ENCODE results near the gene VSTM2L. TPM values are rescaled to one million over a fixed set of nuclear protein-coding genes. Genes with fewer than 3 reads are reported as not detected.

The VSTM2L gene
- total RNA-seq, 2 experiments from 2014 or later = not detected

DNA sequence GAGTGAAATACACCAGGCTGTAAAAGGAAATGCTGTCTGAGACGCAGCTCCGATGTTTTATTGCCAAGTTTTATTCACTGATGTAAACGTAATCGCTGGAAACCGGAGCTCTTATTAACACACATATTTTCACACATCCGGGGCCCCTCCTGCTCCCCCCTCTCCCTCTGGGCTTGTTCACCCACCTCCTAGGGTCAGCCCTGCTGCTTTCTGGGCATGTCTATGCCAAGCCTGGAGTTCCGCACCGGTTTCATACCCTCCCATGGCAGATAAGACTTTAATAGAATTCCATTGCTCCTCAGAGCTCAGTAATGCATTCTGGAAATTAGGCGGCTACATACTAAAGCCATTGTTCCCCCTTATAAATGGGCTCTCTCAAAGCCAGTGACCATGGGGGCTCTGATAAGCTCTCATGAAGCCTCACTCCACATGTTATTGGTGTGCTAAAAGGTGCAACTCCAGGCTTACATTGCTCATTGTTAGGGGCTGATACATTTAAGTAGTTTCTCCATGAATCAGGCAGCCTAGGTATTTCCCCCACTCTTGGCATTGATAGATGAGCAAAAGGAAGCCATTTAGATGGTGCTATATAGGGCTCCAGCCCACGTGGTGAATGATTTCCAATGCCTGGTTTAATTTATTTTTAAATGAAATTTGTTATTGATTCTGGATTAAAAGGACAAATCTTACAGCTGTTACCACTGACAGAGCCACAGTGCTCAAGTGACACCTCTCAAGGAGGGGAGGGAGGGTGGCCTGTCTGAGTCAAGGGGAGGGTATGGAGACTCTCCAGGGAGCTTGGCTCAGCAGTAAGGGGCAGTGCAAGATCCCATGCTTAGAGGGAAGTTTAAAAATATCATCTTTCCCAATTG, 4.5 kb upstream of the VSTM2L start:
- CTCF ChIA-PET = no interaction called here
- Mint-ChIP-seq H3K4me3 (no peak overlapping the region), H3K9me3 (no peaks in the 10 kb centered on the region), H3K27me3 (peaks cover 30% of the 10 kb centered on the region), H3K36me3 (ENCODE audit: low read depth) (no peaks in the 10 kb centered on the region), H3K27ac (no peak overlapping the region), H3K4me1 (peaks cover 5% of the 10 kb centered on the region)
- POLR2A ChIA-PET = no interaction called here
- DNase-seq = no peak

DNA sequence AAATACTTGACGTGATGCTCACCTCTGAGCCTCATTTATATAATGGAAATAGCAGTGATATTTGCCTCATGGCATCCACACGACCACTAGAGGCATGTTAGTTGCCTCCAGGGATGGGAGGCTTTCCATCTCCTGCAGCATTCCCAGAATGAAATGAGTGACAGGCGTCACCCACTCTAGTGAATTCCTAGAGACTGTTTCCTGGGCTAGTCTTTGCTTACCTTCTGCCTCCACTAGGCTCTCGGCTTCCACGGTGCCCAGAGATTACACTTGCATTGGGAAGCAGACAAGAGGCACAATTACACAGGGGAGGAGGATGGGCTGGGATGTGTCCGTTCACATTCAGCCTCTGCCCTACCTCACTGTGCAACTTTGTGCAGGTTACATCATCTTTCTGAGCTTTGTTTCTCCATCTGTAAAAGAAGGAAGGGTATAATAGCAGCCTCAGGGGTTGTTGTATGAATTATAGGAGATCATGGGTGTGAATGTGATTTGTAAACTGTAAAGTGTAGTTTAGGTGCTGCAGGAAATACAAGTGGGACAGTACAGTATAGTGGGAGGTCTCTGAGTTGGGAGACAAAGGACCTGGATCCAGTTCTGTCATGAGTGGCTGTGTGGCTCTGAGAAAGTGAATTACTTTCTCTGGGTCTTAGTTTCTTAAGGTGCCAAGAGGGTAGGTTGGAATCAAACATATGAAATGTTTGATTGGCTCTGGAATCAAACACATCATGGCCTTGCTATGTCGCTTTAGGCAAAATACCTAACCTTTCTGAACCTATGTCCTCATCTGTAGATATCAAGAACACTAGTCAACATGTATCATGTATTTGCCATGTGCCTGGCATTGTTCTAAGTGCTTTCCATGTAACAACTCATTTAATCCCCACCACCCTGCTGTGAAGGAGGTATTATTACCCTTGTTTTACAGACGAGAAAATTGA, 3.6 kb upstream of the VSTM2L start:
- no peak overlapping the region for H3K4me3 Mint-ChIP-seq
- H3K36me3 Mint-ChIP-seq (ENCODE audit: low read depth) = no peaks in the 10 kb centered on the region
- H3K4me1 Mint-ChIP-seq = peaks cover 10% of the 10 kb centered on the region
- DNase-seq = no peak
- peaks cover 37% of the 10 kb centered on the region for H3K27me3 Mint-ChIP-seq
- no peak overlapping the region for H3K27ac Mint-ChIP-seq
- ChIA-PET POLR2A (no interaction called here), CTCF (no interaction called here)
- no peaks in the 10 kb centered on the region for H3K9me3 Mint-ChIP-seq

DNA sequence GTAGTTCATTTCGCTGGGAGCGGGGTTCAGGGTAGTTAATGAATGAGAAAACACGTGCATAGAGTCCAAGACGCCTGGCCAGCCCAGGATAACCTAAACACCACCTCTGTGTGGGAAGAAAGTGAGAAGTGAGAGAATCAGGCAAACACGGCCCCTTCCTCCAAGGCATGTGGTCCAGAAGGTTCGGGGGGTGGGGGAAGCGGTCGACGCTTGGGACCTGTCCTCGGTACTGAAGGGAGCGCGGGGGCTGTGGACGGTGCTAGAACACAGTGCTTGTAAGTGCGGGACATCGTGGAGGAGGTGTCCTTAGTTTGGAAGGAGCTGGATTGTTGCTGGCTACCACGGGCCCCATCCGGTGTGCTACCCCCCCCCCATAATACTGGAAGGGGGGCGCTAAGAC, 1.7 kb upstream of the VSTM2L start:
- no peak for DNase-seq
- Mint-ChIP-seq H3K36me3 (ENCODE audit: low read depth) (no peaks in the 10 kb centered on the region), H3K9me3 (no peaks in the 10 kb centered on the region), H3K27me3 (peaks cover 48% of the 10 kb centered on the region), H3K4me1 (peaks cover 10% of the 10 kb centered on the region), H3K27ac (no peak overlapping the region), H3K4me3 (no peak overlapping the region)
- POLR2A ChIA-PET = no interaction called here
- CTCF ChIA-PET = no interaction called here

DNA sequence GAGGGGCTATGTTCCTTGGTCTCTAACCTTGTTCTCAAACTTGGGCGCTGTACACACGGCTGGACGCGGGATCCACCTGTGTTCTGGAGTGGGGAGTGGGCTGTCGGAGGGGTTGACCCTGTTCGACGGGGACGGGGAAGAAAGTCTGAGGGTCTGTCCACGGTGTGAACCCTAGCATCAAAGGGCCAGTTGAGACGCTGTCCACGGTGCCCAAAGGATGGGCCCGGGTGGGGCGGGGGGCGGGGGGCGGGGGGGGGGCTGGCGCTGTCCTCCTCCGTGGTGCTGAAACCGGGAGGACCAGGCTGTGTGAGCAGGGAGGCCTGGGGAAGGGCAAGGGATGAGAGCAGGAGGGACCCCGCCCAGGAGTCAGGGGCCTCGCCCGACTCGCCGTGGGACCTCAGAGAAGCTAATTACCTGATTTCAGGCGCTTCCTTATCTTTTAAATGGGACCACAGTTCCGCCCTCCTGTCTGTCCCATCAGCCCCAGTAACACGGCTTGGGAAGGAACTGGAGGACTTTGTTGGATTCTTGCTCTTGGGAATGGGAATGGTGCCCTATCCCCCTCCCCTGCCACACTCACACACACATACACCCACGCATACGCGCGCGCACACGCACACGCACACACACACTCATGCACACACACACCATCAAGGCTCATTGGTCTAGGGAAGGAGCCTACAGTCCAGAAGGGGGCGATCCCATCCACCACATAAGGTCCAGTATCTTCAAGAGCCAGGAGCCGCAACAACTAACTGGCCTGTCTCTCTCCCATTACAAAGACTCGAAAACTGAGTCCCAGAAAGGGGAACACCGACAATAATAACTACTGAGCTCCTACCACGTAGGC, 1.0 kb upstream of the VSTM2L start:
- no peaks in the 10 kb centered on the region for H3K36me3 Mint-ChIP-seq (ENCODE audit: low read depth)
- POLR2A ChIA-PET = no interaction called here
- no peak overlapping the region for H3K4me3 Mint-ChIP-seq
- CTCF ChIA-PET = no interaction called here
- H3K4me1 Mint-ChIP-seq = peaks cover 10% of the 10 kb centered on the region
- DNase-seq = peak; percentile 18
- H3K27ac Mint-ChIP-seq = peak overlapping the region; percentile 61
- H3K9me3 Mint-ChIP-seq = no peaks in the 10 kb centered on the region
- H3K27me3 Mint-ChIP-seq = peaks cover 50% of the 10 kb centered on the region

DNA sequence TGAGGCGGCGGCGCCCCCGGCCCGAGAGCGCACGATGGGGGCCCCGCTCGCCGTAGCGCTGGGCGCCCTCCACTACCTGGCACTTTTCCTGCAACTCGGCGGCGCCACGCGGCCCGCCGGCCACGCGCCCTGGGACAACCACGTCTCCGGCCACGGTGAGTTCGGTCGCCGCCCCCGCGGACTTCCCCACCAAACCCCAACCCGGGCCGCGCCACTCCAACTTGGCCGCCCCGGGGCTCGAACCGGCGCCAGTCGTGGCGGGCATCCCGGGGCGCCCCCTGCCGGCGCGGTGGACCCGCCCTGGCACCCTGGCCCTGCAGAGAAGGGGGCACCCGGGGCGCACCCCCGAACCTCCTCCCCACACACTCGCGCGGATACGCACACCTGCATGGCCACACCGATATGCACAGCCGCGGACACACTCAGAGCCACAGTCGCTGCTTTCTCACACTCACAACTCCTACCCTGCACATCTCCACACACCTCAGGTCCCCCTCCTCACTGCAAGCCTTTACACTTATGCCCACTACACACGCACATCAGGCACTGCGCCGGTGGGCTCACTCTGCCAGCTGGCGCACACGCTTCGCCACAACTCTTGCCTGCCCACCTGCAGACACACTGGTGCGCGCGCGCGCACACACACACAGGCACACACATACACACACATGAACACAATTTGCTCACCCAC, 535 bp downstream of the VSTM2L start:
- Mint-ChIP-seq H3K27ac (no peak overlapping the region), H3K36me3 (ENCODE audit: low read depth) (no peaks in the 10 kb centered on the region), H3K9me3 (no peaks in the 10 kb centered on the region), H3K27me3 (peaks cover 50% of the 10 kb centered on the region), H3K4me3 (peak overlapping the region; percentile 59), H3K4me1 (peaks cover 10% of the 10 kb centered on the region)
- ChIA-PET POLR2A (no interaction called here), CTCF (interaction anchor here (0.6 kb wide), 1 partner anchor 88 kb away, joined by 3 read pairs; no protein-coding TSS in a partner anchor)
- DNase-seq = no peak

DNA sequence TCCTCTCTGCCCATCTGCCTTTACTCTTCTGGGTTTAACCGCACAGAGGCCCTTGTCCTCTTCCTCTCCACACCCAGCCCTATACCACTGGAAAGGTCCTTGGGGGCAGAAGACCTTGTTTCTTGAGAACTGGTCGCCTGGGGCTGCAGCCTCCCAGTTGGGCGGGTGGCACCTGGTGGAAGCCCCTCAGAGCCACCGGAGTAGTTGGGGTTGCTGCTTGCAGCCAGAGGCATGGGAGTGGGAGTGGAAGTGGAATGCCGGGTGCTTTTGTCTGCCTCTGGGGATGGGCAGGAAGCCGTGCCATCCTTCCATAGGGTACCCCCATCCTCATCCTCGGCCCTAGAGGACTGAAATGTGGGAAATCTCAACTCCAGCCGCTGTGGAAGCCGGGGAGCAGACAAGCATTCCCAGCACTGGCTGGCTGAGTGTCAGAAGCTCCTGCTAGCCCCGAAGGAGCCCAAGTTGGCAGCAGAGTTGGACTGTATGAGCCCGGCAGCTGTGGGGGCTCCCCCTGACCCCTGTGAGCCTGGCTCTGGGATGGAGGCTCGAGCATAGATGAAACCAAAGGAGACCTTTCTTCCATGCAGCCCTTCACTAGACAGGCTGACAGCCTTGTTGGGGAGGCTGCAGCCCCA, 1.2 kb downstream of the VSTM2L start:
- Mint-ChIP-seq H3K9me3 (no peaks in the 10 kb centered on the region), H3K4me1 (peaks cover 10% of the 10 kb centered on the region), H3K36me3 (ENCODE audit: low read depth) (no peaks in the 10 kb centered on the region), H3K27me3 (peaks cover 53% of the 10 kb centered on the region), H3K27ac (no peak overlapping the region), H3K4me3 (peak overlapping the region; percentile 59)
- DNase-seq = no peak
- ChIA-PET CTCF (interaction anchor here (0.6 kb wide), 1 partner anchor 88 kb away, joined by 3 read pairs; no protein-coding TSS in a partner anchor), POLR2A (no interaction called here)

DNA sequence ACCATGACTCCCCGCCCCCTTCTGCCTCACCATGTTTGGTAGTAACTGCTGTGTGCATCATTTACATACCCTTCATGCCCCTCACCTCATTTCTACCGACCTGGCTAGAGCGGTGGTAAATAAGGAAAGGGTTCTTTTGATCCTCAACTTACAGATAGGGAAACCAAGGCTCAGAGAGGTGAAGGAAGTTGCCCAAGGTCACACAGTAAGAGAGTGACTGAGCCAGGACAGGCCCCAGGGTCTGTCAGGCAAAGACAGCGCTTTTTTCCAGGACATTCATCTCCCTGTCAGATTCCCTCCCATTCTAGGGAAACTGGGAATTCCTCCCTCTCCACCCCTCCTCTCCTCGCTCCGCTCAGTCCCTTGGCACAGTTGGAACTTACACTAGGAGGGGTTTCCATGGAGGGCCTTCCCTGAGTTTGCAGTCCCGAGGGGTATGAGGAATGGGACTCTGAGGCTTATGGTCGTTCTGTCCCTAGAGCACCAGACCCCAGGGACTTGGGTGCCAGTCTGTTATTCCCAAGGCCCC, 2.0 kb downstream of the VSTM2L start:
- Mint-ChIP-seq H3K4me3 (no peak overlapping the region), H3K9me3 (no peaks in the 10 kb centered on the region), H3K36me3 (ENCODE audit: low read depth) (no peaks in the 10 kb centered on the region), H3K27me3 (peaks cover 47% of the 10 kb centered on the region), H3K4me1 (peaks cover 10% of the 10 kb centered on the region), H3K27ac (no peak overlapping the region)
- ChIA-PET CTCF (no interaction called here), POLR2A (no interaction called here)
- DNase-seq = no peak

DNA sequence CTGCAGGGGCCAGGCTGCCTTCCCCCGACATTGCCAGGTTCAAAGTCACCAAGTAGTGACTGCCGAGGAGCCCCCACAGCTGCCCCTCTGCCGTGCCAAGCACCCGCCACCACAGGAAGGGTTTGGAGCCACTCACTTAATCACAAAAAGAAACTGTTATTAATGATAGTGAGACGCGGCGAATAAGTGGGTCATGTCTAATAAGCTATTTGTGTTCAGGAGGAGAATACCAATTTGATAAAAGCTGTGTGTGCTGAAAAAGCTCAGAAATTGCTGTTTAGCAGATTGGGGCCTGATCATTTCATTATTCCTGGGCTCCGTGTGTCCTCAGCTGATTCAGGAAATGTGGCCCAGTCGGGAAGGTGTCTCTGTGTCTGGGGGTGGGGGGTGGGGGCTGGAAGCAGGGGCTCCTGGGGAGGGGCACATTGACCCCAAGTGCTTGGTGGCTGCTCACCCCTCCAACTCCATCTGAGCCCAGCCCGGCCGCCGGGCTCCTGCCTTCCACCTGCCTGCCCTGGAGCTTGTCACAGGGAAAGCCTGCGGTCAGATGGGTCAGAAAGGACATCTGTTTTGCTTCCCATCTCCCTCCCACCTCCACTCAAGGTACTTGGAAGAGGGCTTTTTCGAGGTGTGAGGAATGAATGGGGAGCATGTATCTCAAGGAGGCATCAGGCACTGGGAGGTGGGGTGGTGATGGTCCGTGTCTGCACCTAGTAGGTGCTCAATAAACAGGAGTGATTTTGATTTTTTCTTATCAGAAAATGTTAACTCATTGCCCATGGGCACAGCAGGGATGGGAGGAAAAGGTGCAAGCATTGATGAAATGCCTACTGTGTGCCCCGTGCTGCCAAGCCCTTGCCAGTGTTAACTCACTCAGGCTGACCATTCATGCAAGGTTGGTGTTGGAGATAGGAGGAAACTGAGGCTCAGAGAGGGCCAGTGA, 3.0 kb downstream of the VSTM2L start:
- no peaks in the 10 kb centered on the region for H3K36me3 Mint-ChIP-seq (ENCODE audit: low read depth)
- peaks cover 10% of the 10 kb centered on the region for H3K4me1 Mint-ChIP-seq
- ChIA-PET CTCF (interaction anchor here (0.6 kb wide), 1 partner anchor 1225 kb away, joined by 4 read pairs; no protein-coding TSS in a partner anchor), POLR2A (no interaction called here)
- H3K27ac Mint-ChIP-seq = no peak overlapping the region
- H3K9me3 Mint-ChIP-seq = no peaks in the 10 kb centered on the region
- no peak for DNase-seq
- no peak overlapping the region for H3K4me3 Mint-ChIP-seq
- H3K27me3 Mint-ChIP-seq = peaks cover 38% of the 10 kb centered on the region

DNA sequence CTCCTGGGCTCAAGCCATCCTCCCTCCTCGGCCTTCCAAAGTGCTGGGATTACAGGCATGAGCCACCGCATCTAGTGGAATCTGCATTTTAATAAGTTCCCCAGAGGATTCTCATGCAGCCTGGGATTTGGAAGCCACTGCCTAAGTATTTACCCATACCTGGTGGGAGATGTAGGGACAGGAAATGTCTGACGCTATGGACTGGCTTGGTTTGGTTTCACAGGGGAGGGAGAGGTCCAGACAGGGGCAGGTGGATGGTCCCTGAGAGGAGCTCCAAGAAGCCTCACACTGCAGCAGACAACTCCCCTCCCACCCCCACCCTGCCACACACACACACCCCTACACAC, 4.4 kb downstream of the VSTM2L start:
- Mint-ChIP-seq H3K27ac (no peak overlapping the region), H3K4me1 (peaks cover 6% of the 10 kb centered on the region), H3K9me3 (no peaks in the 10 kb centered on the region), H3K27me3 (peaks cover 26% of the 10 kb centered on the region), H3K36me3 (ENCODE audit: low read depth) (no peaks in the 10 kb centered on the region), H3K4me3 (no peak overlapping the region)
- ChIA-PET CTCF (no interaction called here), POLR2A (no interaction called here)
- DNase-seq = no peak

DNA sequence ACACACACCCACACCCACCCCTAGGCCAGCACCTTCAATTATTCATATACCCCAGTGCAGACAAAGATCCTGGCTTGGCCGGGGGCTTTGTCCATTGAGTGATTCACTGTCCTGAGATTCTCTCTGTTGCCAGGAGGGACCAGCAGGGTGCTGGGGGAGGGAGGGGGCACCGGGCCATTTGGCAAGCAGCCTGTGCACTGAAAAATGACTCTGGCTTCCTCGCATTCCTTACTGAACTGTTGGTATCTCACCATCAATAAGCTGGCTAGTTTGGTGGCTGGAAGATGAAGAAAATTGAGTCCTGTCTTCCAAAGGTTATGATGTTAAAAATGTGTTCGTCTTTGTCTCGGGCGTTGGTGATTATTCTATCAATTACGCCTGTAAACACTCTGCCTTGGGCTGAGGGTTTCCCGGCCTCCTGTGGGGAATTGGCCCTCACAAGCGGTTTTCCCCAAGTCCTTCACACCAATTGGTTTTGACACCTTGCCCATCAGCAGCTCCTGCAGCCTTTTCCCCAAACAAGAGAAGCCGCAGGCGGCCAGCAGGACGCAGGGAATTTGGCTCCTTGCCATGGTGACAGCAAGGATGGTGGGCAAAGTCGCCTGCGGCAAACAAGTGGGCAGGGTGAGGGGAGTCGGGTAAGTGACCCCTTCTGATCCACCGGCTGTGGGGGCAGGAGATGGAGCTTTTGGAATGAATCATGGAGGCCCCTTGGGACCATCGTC, 4.9 kb downstream of the VSTM2L start:
- ChIA-PET CTCF (no interaction called here), POLR2A (no interaction called here)
- DNase-seq = no peak
- Mint-ChIP-seq H3K27me3 (peaks cover 26% of the 10 kb centered on the region), H3K4me3 (no peak overlapping the region), H3K9me3 (no peaks in the 10 kb centered on the region), H3K36me3 (ENCODE audit: low read depth) (no peaks in the 10 kb centered on the region), H3K27ac (no peak overlapping the region), H3K4me1 (peaks cover 5% of the 10 kb centered on the region)

DNA sequence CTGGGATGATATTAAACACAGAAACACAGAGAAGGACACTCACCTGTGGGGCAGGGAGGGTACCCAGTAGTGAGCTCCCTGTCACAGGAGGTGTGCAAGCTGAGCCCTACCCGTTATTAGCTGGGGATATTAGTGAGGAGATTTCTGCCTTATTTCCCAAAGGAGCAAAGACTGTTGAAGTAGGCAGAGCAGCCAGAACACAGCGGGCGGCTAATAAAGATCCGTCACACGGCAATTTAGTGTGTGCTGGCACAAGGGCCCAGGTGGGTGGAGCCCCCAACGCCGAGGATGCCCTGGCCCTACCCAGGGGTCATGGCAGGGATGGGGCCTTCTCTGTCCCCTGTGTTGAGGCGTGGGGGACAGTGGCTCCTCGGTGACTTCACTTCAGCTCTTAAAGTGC, 8.3 kb downstream of the VSTM2L start:
- Mint-ChIP-seq H3K4me3 (no peak overlapping the region), H3K27me3 (peaks cover 14% of the 10 kb centered on the region), H3K27ac (no peak overlapping the region), H3K4me1 (peaks cover 9% of the 10 kb centered on the region), H3K36me3 (ENCODE audit: low read depth) (no peaks in the 10 kb centered on the region), H3K9me3 (no peaks in the 10 kb centered on the region)
- CTCF ChIA-PET = no interaction called here
- no peak for DNase-seq
- POLR2A ChIA-PET = no interaction called here

All from activated CD4-positive, alpha-beta T cell treated with anti-CD3 and anti-CD28 coated beads, Interleukin-2, amount 10 ng/mL, durations not matched to agents 7 days and 5 days (primary cell).